ENCODE data around the gene IFITM10. TPM values are rescaled to one million over a fixed set of nuclear protein-coding genes. Genes with fewer than 3 reads are reported as not detected.

IFITM10 gene
- total RNA-seq, 1 experiment from 2014 or later, result 0.18 TPM

GRCh38 chr11:1734641-1735081 is 15.7 kb downstream of the IFITM10 start:
- no peak overlapping the region for H3K4me3 ChIP-seq
- DNase-seq, result no peak
- H3K27ac ChIP-seq, result no peak overlapping the region
- no peaks in the 10 kb centered on the region; the same call in 1 of the 2 replicates for H3K9me3 ChIP-seq (replicated peaks)
- H3K27me3 ChIP-seq, result no peaks in the 10 kb centered on the region
- H3K36me3 ChIP-seq, result no peaks in the 10 kb centered on the region
- peaks cover 8% of the 10 kb centered on the region; the same call in 1 of the 2 replicates for H3K4me1 ChIP-seq

- Histone ChIP-seq H3K27me3 (no peaks in the 10 kb centered on the region), H3K36me3 (no peaks in the 10 kb centered on the region), H3K27ac (no peak overlapping the region), H3K4me3 (no peak overlapping the region), H3K9me3 (replicated peaks) (no peaks in the 10 kb centered on the region; the same call in 1 of the 2 replicates), H3K4me1 (peaks cover 8% of the 10 kb centered on the region; the same call in 1 of the 2 replicates)
- DNase-seq, result no peak
These were observed 16.4 kb downstream of the IFITM10 start for GRCh38 chr11:1733716-1734640.

GRCh38 chr11:1733009-1733715 is 17.2 kb downstream of the IFITM10 start:
- DNase-seq, result no peak
- no peaks in the 10 kb centered on the region; the same call in 1 of the 2 replicates for H3K9me3 ChIP-seq (replicated peaks)
- H3K36me3 ChIP-seq, result no peaks in the 10 kb centered on the region
- no peak overlapping the region for H3K27ac ChIP-seq
- H3K4me3 ChIP-seq, result no peak overlapping the region
- no peaks in the 10 kb centered on the region for H3K27me3 ChIP-seq
- peaks cover 8% of the 10 kb centered on the region; the same call in 1 of the 2 replicates for H3K4me1 ChIP-seq

- H3K4me1 ChIP-seq, result peaks cover 8% of the 10 kb centered on the region; the same call in 1 of the 2 replicates
- DNase-seq, result no peak
- no peaks in the 10 kb centered on the region for H3K27me3 ChIP-seq
- H3K36me3 ChIP-seq, result no peaks in the 10 kb centered on the region
- no peaks in the 10 kb centered on the region; the same call in 1 of the 2 replicates for H3K9me3 ChIP-seq (replicated peaks)
- H3K4me3 ChIP-seq, result no peak overlapping the region
- no peak overlapping the region for H3K27ac ChIP-seq
These were observed 17.9 kb downstream of the IFITM10 start for GRCh38 chr11:1732418-1733008.

GRCh38 chr11:1731451-1732059 is 18.8 kb downstream of the IFITM10 start:
- Histone ChIP-seq H3K36me3 (no peaks in the 10 kb centered on the region), H3K27me3 (no peaks in the 10 kb centered on the region), H3K4me1 (peaks cover 8% of the 10 kb centered on the region; the same call in 1 of the 2 replicates), H3K4me3 (no peak overlapping the region), H3K27ac (no peak overlapping the region), H3K9me3 (replicated peaks) (no peaks in the 10 kb centered on the region; the same call in 1 of the 2 replicates)
- no peak for DNase-seq

GRCh38 chr11:1730059-1730629 is 20.3 kb downstream of the IFITM10 start:
- peaks cover 8% of the 10 kb centered on the region; the same call in 1 of the 2 replicates for H3K4me1 ChIP-seq
- no peaks in the 10 kb centered on the region for H3K9me3 ChIP-seq (replicated peaks)
- no peak overlapping the region for H3K27ac ChIP-seq
- no peaks in the 10 kb centered on the region for H3K36me3 ChIP-seq
- no peaks in the 10 kb centered on the region for H3K27me3 ChIP-seq
- no peak for DNase-seq
- no peak overlapping the region for H3K4me3 ChIP-seq

- no peak overlapping the region for H3K4me3 ChIP-seq
- no peak overlapping the region for H3K27ac ChIP-seq
- no peaks in the 10 kb centered on the region for H3K27me3 ChIP-seq
- no peak for DNase-seq
- peaks cover 8% of the 10 kb centered on the region; the same call in 1 of the 2 replicates for H3K4me1 ChIP-seq
- no peaks in the 10 kb centered on the region for H3K9me3 ChIP-seq (replicated peaks)
- H3K36me3 ChIP-seq, result no peaks in the 10 kb centered on the region
These were observed 20.7 kb downstream of the IFITM10 start for GRCh38 chr11:1729692-1730011.

- Histone ChIP-seq H3K27me3 (no peaks in the 10 kb centered on the region), H3K27ac (no peak overlapping the region), H3K4me1 (peaks cover 8% of the 10 kb centered on the region; the same call in 1 of the 2 replicates), H3K9me3 (replicated peaks) (no peaks in the 10 kb centered on the region), H3K4me3 (no peak overlapping the region), H3K36me3 (no peaks in the 10 kb centered on the region)
- no peak for DNase-seq
These were observed 21.3 kb downstream of the IFITM10 start for GRCh38 chr11:1728931-1729691.

- H3K4me1 ChIP-seq, result peaks cover 8% of the 10 kb centered on the region; the same call in 1 of the 2 replicates
- DNase-seq, result no peak
- H3K27me3 ChIP-seq, result no peaks in the 10 kb centered on the region
- H3K27ac ChIP-seq, result no peak overlapping the region
- no peaks in the 10 kb centered on the region for H3K9me3 ChIP-seq (replicated peaks)
- H3K4me3 ChIP-seq, result no peak overlapping the region
- no peaks in the 10 kb centered on the region for H3K36me3 ChIP-seq
These were observed 22.1 kb downstream of the IFITM10 start for GRCh38 chr11:1728301-1728700.

GRCh38 chr11:1727861-1728260 is 22.5 kb downstream of the IFITM10 start:
- Histone ChIP-seq H3K9me3 (replicated peaks) (no peaks in the 10 kb centered on the region), H3K4me3 (no peak overlapping the region), H3K36me3 (no peaks in the 10 kb centered on the region), H3K4me1 (peaks cover 8% of the 10 kb centered on the region; the same call in 1 of the 2 replicates), H3K27ac (no peak overlapping the region), H3K27me3 (no peaks in the 10 kb centered on the region)
- DNase-seq, result no peak

GRCh38 chr11:1727096-1727690 is 23.2 kb downstream of the IFITM10 start:
- DNase-seq, result no peak
- Histone ChIP-seq H3K4me1 (peaks cover 8% of the 10 kb centered on the region; the same call in 1 of the 2 replicates), H3K27ac (no peak overlapping the region), H3K4me3 (no peak overlapping the region), H3K36me3 (no peaks in the 10 kb centered on the region), H3K9me3 (replicated peaks) (no peaks in the 10 kb centered on the region), H3K27me3 (no peaks in the 10 kb centered on the region)

GRCh38 chr11:1719781-1720180 is 30.6 kb downstream of the IFITM10 start:
- Histone ChIP-seq H3K4me1 (no peaks in the 10 kb centered on the region), H3K36me3 (no peaks in the 10 kb centered on the region), H3K9me3 (replicated peaks) (no peaks in the 10 kb centered on the region), H3K27ac (no peak overlapping the region), H3K27me3 (peaks cover 4% of the 10 kb centered on the region; the same call in 1 of the 2 replicates), H3K4me3 (no peak overlapping the region)
- no peak for DNase-seq

- no peak for DNase-seq
- Histone ChIP-seq H3K27ac (no peak overlapping the region), H3K9me3 (replicated peaks) (no peaks in the 10 kb centered on the region), H3K36me3 (no peaks in the 10 kb centered on the region), H3K27me3 (peaks cover 4% of the 10 kb centered on the region; the same call in 1 of the 2 replicates), H3K4me3 (no peak overlapping the region), H3K4me1 (no peaks in the 10 kb centered on the region)
These were observed 32.1 kb downstream of the IFITM10 start for GRCh38 chr11:1718326-1718725.
